Suprapubic skin (tissue), 3 donors: ENCODE results near the gene KCNH1.

Source experiments
- EP300 ChIP-seq: sonication (generic); formaldehyde crosslinking; IDR thresholded peaks from one replicate; pipeline ENCODE4 v1.6.1; 2017; ENCODE audit warnings: antibody characterized with exemption
- TF ChIP-seq, protein P1 (sequence below), 2 donors: fragments of 200-600 bp in 1 of 2; fragments of 450-650 bp in 1 of 2; sonication (generic) in 1 of 2; IDR thresholded peaks; one replicate each; pipeline ENCODE4 v1.5.1; 2016 to 2019; ENCODE audit warnings: antibody characterized with exemption in 2 of 2, mild to moderate bottlenecking in 1 of 2, moderate library complexity in 1 of 2

DNA sequence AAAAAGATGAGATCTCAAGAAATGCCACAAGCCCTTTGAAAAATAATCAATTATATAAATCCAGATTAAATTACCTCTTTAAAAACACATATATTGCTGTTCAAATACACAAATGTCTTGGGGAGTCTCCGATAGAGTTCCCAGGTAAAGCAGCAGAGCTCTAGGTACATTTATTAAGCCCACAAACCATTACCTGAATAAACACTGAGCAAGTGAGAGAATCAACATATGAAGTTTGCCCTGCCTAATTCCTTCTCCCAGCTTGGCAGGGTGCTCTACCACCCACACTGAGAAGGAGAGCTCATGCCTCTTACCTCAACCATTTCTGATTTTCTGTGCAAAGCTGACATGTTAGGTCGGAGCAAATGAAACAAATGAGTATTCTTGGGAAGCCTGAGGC lies 402.4 kb downstream of the KCNH1 start:
- TF ChIP-seq EP300, result no peak
- TF ChIP-seq, protein P1, sequence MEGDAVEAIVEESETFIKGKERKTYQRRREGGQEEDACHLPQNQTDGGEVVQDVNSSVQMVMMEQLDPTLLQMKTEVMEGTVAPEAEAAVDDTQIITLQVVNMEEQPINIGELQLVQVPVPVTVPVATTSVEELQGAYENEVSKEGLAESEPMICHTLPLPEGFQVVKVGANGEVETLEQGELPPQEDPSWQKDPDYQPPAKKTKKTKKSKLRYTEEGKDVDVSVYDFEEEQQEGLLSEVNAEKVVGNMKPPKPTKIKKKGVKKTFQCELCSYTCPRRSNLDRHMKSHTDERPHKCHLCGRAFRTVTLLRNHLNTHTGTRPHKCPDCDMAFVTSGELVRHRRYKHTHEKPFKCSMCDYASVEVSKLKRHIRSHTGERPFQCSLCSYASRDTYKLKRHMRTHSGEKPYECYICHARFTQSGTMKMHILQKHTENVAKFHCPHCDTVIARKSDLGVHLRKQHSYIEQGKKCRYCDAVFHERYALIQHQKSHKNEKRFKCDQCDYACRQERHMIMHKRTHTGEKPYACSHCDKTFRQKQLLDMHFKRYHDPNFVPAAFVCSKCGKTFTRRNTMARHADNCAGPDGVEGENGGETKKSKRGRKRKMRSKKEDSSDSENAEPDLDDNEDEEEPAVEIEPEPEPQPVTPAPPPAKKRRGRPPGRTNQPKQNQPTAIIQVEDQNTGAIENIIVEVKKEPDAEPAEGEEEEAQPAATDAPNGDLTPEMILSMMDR (IDR thresholded peaks at IDR 0.05), result no peak
